LoVo (cell line): ENCODE results near the gene FRRS1.
"Not testable (repeated sequence)": the region's sequence is repeated elsewhere in the genome, so short reads cannot be mapped to it uniquely, and the experiment has no call there.

Source experiments
- DNase-seq: peaks from one replicate; pipeline ENCODE4 v3.0.0-alpha.2; 2016; ENCODE audit warnings: low spot score

The FRRS1 gene, protein sequence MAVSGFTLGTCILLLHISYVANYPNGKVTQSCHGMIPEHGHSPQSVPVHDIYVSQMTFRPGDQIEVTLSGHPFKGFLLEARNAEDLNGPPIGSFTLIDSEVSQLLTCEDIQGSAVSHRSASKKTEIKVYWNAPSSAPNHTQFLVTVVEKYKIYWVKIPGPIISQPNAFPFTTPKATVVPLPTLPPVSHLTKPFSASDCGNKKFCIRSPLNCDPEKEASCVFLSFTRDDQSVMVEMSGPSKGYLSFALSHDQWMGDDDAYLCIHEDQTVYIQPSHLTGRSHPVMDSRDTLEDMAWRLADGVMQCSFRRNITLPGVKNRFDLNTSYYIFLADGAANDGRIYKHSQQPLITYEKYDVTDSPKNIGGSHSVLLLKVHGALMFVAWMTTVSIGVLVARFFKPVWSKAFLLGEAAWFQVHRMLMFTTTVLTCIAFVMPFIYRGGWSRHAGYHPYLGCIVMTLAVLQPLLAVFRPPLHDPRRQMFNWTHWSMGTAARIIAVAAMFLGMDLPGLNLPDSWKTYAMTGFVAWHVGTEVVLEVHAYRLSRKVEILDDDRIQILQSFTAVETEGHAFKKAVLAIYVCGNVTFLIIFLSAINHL

DNA sequence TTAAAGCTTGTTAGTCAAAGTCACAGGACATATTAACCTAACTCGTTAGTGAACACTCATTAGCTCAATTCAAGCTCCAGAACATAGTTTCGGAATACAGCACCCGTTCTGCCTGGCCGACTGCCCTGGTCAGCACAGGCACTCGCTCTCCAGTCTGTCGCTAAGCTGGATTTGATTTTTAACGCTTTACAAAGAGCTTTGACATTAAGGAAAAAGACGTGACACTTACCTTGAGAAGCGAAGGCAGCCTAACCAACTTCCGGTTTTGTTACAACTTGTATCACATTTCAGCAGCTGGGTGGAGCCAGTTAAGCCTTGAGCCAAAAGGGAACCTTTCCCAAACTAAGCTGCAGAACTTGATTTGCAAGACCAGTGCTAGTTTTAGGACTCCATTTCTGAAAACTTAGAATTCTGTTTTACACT lies at the start of gene FRRS1:
Gene FRRS1 (minus strand): TSS at position 258 of the 423 bp plus-strand sequence. CDS start 17,867 bp downstream, outside the sequence.
- peak; percentile 74 for DNase-seq

DNA sequence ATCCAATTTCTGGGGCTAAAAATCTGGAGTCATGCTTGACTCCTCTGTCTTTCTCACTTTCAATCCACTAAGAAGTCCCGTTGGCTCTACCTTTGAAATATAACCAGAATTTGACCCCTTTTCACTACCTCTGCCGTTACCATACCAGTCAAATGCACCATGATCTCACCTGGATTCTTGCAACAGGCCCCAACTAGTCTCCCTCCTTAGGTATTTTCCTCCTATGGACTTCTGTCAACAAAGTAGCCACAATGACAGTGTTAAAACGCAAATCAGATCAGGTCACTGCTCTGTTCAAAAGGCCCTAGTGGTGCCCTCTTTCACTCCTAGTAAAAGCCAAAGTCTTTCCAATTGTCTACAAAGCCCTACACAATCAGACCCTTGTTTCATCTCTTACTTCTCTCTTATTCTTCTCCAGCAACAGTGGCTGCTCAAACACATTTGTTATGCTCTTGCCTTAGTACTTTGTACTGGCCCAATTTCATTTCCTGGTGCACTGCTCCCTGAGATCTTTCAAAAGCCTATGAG lies 48.0 kb upstream of the FRRS1 start:
- no peak for DNase-seq

DNA sequence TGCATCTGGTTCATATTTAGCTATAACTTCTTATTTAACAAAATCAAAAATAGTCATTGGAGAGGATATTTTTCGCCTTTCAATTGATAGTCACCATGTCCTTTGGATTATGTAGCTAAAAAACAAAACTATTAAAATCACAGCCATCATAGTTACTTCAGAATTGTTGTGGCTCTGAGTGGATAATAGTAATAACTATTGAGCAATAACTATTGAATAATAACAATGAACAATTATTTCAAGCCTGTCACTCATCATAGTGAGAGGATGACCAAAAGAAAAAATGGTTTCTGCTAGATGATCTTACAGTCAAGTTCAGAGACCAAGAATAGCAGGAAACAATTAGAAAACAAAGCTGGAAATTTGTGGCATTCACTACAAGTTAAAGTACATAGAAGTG lies 45.3 kb upstream of the FRRS1 start:
- DNase-seq: no peak

DNA sequence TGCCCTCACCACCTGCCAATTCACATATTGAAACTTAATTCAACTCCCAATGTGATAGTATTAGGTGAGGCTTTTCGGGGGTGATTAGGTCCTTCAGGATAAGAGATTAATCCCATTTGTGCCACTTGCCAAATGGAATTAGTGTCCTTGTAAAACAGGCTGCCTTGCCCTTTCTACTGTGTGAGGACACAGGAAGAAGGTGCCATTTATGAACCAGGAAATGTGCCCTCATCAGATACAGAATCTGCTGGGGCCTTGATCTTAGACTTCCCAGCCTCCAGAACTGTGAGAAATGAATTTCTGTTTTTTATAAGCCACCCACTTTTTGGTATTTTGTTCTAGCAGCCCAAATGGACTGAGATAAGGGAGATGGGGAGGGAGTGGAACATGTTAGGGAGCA lies 44.6 kb upstream of the FRRS1 start:
- DNase-seq: no peak

DNA sequence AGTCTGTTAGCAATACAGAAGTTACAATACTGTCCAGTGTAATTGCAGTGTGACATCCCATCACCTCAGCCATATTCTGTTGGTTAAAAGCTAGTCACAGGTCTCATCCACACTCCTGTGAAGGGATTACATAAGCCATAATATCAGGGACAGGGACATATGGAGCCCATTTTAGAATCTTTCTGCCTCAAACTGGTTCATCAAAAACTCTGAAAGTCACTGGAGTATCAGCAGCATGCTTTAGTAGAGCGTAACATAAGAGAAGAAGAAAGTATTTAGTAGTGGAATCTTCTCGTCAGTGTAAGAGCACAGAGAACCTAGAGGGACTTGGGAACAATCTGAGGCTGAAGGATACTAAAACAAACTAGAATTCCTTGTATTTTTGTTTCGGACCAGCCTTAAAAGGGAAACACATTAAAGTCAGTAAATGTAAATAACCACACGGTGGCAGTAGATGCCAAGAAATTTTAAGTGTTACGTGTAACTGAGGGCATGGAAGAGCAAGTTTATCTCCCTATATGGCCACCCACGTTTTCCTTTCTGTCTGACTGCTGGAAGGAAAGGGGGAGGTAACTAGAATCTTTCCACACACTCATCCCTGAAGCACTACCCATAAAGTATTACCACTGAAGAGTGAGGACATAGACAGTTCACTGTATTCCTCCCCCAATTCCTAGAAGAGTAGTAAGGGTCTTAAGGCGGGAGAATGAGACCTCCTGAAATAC lies 42.1 kb upstream of the FRRS1 start:
- DNase-seq: peak; percentile 80

DNA sequence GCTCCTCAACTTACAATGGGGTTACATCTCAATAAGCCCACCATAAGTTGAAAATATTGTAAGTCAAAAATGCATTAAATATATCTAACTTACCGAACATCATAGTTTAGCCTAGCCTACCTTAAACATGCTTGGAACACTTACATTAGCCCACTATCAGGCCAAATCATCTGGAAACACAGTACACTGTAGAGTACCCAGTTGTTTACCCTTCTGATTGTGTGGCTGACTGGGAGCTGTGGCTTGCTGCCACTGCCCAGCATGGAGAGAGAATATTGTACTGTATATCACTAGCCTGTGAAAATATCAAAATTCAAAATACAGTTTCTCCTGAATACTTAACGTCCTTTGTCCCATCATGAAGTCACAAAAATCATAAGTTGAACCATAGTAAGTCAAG lies 40.4 kb upstream of the FRRS1 start:
- DNase-seq: no peak

DNA sequence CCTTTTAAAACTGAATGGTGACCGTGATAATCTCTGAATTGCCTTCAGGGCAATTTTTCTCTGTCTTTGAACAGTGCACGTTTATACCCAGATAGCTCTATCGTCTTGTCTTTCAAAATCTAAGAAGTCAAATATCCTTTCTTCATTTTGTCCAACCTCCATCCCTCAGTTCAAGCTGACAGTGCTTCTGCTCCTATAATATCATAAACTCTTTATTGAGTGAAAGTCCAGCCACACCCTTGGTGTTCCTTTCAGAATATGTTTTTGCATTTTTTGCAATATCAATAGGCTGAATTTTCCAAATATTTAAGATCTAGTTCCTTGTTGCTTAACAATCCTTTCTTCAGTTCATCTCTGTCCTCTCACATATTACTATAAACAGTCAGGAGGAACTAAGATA lies 35.1 kb upstream of the FRRS1 start:
- no peak for DNase-seq

DNA sequence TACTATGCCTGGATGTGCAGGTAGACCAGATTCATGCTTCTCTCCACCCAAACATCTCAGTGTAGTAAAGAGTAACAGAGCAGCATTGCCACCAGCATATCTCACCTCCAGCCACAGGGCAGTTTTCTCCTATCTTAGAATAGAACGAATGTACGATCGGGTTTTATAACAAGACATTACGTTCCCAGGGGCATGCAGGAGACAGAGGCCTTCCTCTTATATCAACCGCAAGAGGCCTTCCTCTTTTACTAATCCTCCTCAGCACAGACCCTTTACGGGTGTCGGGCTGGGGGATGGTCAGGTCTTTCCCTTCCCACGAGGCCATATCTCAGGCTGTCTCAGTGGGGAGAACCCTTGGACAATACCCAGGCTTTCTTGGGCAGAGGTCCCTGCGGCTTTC lies 27.4 kb upstream of the FRRS1 start:
- not testable (repeated sequence) for DNase-seq

DNA sequence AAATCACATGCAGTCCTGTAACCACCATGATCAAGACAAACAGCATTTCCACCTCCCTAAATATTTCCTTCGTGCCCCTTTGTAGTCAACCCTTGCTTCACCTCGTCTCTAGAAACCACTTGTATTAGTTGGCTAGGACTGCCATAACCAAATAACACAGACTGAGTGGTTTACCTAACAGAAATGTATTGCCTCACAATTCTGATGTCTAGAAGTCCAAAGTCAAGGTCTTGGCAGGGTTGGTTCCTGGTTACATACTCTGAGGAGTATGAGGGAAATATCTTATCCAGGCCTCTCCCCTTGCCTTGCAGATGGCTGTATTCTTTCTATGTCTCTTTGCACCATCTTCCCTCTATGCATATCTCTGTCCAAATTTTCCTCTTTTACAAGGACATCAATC lies 23.3 kb upstream of the FRRS1 start:
- no peak for DNase-seq

DNA sequence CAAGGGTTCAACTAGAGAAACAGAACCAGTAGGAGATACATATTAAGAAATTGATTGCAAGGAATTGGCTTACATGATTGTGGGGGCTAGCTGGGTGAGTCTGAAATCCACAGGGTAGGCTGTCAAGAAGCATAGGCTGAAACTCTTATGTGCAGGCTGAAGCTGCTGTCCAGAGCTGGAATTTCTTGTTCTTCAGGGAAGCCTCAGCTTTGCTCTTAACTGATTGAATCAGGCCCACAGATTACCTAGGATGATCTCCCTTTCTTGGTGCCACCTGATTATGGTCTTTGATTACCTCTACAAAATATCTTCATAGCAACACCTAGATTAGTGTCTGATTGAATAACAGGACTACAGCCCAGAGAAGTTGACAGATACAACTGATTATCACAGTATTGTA lies 22.5 kb upstream of the FRRS1 start:
- DNase-seq: no peak

DNA sequence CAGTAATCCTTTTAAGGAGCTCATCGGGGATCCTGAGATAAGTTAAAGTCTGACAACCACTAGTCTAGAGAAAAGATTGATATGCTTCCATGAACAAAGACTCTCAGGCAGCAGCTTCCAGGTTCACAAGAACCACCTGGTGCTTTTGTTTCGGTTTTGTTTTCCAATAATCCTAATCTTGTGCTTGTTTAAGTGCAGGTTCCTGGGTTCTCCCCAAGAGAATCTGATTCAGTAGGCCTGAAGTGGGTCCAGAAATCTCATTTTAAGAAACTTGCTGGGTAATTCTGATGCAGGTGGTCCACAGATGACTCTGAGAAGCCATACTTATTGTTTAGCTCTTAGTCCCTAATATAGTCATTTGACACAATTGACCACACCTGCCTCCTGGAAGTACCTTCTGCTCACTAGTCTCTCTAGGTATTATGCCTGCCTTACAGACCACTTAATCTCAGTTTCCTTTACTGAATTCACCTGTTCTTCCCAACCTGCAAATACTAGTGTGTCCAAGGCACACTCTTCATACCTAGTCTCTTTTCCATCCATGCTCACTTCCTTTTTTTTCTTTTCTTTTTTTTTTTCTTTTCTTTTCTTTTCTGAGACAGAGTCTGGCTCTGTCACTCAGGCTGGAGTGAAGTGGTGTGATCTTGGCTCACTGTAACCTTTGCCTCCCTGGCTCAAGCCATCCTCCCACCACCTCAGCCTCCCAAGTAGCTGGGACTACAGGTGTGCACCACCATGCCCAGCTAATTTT lies 20.5 kb upstream of the FRRS1 start:
- DNase-seq: no peak

DNA sequence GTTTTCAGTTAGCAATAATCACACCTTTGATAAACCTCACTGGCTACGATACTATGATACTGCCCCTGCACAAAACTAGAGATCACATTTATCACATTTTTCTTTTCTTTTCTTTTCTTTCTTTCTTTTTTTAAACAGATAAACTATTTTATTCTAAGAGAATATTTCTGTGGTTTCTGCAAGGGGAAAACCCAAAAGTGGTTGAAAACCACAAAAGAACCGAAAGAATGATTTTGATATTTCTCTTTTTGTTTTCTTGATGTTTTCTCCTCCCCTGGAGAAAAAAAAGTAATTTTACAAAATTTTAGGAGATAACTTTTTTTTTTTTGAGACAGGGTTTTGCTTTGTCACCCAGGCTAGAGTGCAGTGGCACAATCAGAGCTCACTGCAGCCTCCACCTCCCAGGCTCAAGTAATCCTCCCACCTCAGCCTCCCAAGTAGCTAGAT lies 18.4 kb upstream of the FRRS1 start:
- no peak for DNase-seq

DNA sequence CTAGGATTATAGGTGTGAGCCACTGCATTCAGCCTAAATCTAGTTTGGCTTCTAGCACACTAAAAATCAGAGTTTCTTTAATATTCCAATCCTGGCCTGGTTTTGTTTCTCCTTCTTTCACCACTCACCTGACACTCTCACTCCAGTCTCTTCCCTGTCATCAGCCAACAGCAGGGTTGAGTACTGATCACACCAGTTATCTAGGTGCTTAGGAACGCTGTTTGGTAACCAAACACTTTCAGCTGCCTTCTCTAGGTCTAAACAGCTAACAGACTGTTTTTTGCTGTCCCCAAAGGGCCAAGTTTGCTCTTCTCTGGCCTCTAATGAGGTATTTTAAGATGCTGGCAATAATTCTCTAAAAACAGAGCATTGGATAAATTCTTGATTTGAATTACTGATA lies 17.7 kb upstream of the FRRS1 start:
- DNase-seq: no peak

DNA sequence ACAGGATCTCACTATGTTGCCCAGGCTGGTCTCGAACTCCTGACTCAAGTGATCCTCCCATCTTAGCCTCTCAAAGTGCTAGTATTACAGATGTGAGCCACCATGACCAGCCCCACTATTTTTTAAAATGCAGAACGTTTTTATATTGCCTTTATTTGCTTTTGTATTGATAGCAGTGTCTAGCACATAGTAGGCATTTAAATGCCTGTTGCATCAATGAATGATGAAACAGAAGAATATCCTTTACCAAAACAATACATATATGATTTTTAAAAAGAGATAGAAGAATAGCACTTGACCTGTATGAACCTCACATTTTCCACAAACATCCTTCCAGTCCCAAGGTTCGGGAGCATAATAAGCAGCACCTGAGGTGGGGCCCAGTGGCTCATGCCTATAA lies 16.5 kb upstream of the FRRS1 start:
- no peak for DNase-seq

DNA sequence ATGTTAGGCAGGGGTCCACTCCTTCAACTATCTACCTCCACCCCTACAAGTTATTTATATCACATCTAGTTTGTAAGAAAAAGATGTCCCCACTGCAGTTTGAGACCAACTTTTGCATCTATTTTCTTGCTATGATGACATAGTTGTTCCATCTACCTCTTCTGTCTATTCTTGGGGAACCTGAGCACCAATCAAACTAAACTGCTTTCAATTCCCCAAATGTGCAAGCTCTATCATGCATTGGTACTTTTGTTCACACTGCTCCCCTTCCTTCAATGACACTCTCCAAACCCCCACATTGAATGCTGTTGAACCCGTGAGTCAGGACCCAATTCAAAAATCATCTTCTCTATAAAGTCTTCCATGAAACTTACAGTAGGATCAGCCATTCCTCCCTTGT lies 16.0 kb upstream of the FRRS1 start:
- DNase-seq: no peak

DNA sequence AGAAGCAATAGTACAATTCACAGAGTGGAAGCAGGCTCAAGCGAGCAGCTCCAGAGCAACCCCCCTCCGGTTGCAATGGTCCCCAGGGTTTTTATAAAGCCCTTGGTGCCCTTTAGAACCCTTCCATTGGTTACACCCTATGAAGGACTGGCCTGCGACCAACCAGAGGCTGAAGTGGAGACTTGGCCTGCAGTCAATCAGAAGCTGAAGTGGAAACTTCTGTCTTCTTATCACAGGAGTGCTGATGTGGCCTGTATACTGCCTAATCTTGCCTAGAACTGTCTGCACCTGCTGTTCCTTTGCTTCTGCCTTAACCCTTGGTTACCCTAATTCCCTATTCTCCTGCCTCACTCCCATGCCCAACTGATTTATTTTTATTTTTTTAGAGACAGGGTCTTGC lies 15.4 kb upstream of the FRRS1 start:
- no peak for DNase-seq

DNA sequence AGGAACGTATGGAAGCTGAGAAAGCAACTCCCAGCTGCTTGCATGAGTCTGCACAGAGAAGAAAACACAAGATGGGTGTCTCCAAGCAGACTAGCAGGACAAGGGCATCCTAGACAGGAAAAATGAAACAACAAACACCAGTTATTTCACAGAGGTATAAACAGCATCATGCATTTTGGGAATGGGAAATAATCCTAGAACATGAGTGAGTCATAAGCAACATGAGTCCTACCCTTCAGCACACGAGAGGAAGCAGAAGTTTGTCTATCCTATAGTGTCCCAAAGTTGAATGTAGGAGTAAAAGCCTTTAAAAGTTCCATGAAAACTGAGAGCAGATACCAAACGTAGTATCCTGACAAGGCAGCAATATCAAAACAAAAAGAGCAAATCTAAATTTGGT lies 11.3 kb upstream of the FRRS1 start:
- no peak for DNase-seq

DNA sequence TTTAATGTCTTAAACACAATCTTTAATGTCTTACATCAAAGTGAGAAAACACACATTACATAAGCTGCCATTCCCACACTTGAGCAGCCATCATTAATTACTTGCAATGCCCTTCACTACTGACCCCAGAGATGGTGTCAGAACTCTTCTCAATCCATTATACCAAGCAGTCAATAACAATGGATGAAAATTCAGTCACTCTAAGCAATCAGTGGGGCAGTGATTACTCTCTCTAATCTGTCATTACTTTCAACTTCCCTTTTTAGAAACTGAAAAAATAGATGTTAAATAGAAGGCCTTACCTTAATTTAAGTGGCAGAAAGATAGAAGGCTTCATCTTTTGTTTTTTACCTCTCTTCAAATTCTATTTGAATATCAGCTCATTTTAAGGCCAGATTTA lies 9.7 kb upstream of the FRRS1 start:
- no peak for DNase-seq

DNA sequence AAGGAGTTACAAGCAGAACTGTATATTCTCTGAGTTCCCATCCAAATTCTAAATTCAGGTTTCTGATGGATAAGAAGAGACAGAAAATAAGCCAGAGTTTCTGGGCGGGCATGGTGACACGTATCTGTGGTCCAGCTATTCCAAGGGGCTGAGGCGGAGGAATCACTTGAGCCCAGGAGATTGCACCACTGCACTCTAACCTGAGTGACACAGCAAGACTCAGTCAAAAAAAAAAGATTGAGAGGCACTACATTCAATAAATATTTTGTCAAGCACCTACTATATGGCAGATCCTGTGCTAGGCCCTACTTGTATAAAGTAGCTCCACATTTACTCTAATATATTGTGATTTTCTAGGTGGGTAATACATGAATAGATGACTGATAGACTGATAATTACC lies 6.4 kb upstream of the FRRS1 start:
- DNase-seq: no peak

DNA sequence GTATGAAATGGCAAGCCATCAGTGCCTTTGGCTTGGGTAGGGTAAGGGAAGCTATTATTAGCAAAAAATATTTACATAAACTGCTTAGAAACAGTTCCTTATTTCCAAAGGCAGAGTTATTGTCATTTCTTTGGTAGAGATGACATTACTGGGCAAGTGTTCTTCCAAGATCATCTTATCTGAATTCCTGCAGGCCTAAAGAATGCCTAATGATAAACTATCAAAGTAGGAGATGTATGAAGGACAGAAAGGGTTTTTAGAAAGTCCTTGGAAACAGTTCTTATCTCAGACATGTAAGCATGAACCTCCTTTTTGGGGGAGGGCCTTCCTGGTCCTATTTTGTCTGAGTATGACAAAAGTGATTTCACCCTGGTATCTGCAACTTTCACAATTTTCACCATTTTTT lies 5.1 kb upstream of the FRRS1 start:
- no peak for DNase-seq

DNA sequence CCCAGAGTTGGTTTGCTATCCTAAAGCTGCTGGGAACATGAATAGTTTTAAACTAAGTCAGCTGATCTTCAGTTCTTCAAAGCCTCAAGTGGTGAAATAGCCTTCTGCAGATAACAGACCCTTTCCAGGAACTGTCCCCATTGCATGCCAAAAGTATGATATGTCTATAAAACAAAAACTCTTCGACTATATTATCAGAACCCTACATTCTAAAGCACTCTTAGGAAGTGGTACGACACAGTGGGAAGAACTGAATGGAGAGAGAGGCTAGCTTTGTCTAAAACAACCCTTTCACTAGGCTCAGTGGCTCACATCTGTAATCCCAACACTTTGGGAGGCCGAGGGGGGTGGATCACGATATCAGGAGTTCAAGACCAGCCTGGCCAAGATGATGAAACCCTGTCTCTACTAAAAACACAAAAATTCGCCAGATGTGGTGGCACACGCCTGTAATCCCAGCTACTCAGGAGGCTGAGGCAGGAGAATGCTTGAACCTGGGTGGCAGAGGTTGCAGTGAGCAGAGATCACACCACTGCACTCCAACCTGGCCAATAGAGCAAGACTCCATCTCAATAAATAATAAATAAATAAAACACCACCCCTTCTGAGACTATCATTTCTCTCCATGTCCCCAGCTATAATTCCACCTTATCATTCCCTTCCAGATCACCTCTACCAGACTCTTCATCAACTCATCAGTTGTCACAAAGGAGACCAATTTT lies 2.2 kb upstream of the FRRS1 start:
- no peak for DNase-seq

DNA sequence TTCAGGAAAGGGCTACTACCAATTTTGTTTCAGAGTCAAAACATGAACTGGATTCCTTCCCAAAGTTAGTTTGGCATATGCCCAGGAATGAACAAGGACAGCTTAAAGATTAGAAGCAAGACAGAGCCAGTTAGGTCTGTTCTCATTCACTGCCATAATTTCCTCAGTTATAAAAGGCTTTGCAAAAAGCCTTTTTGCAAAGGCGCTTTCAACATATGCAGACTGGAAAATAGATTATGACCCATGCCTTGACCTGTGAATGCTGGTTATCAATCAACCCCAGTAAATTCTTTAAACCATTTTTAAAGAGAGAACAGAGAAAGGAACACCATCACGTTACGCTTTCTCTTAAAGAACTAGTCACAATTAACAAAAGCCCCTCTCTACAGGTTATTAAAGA lies 1.7 kb upstream of the FRRS1 start:
- no peak for DNase-seq
